ENCODE results near the gene ERBIN. TPM values are rescaled to one million over a fixed set of nuclear protein-coding genes. Genes with fewer than 3 reads are reported as not detected.

ERBIN gene
- total and polyA plus RNA-seq, 2 of the 4 experiments (the other 2 are of a cell fraction), result 25.8 to 70.1 TPM

- peak; percentile 9 for DNase-seq
These were observed 12.9 kb upstream of the ERBIN start for GRCh38 chr5:65913519-65913918.

More at GRCh38 chr5:65913519-65913918, 12.9 kb upstream of the ERBIN start:
- no peak overlapping the region for H2AFZ ChIP-seq (replicated peaks; ENCODE audit: low read length, poor library complexity)
- BruUV-seq (replicated peaks), result no TSS peak
- H2AK9ac ChIP-seq (replicated peaks; ENCODE audit: low read depth, low read length, poor library complexity), result no peak overlapping the region
- no peaks in the 10 kb centered on the region for H4K20me1 ChIP-seq (ENCODE audit: insufficient read depth, low read length)
- H3K79me1 ChIP-seq (ENCODE audit: low read depth in 1 of 2, low read length in 2 of 2), result no peaks in the 10 kb centered on the region
- no peak overlapping the region for H3K56ac ChIP-seq (ENCODE audit: extremely low read depth, insufficient read depth, low read length)
- no peak overlapping the region for H3K27ac ChIP-seq (ENCODE audit: insufficient read depth, low read length)
- H3K4me2 ChIP-seq (ENCODE audit: low read depth, low read length), result no peak overlapping the region
- H4K91ac ChIP-seq (ENCODE audit: insufficient read depth, low read depth, low read length), result no peak overlapping the region
- no CpG with 5 or more reads among the region's 3 CpGs for WGBS, 2 experiments (ENCODE audit: extremely low coverage in 2 of 2, insufficient read length in 1 of 2)
- H2BK15ac ChIP-seq (ENCODE audit: low read depth, low read length), result no peak overlapping the region
- no peak overlapping the region for H3K18ac ChIP-seq (ENCODE audit: low read depth, low read length)
- H2BK120ac ChIP-seq (ENCODE audit: low read depth, low read length), result no peak overlapping the region
- H3K9ac ChIP-seq (ENCODE audit: low read depth, low read length), result no peak overlapping the region
- ATAC-seq (ENCODE audit: low read depth), result peak; percentile 40
- no peak overlapping the region for H3K4ac ChIP-seq (ENCODE audit: low read depth, low read length)
- no peaks in the 10 kb centered on the region for H3K36me3 ChIP-seq (ENCODE audit: control insufficient read depth, insufficient read depth, low read length)
- H2BK5ac ChIP-seq (ENCODE audit: low read depth, low read length, poor library complexity, severe bottlenecking), result no peak overlapping the region
- no peak overlapping the region for H3K4me3 ChIP-seq (ENCODE audit: insufficient read depth, low read depth, low read length)
- H2AK5ac ChIP-seq (ENCODE audit: low read depth, low read length), result no peak overlapping the region
- no peak overlapping the region for H2BK20ac ChIP-seq (ENCODE audit: low read depth, low read length)
- no peaks in the 10 kb centered on the region for H3K9me3 ChIP-seq (ENCODE audit: control insufficient read depth, insufficient read depth, low read length)
- H3K23ac ChIP-seq (ENCODE audit: low read depth, low read length), result no peak overlapping the region
- intact Hi-C loops (cut with micrococcal nuclease), result no loop called here
- no peak overlapping the region for H4K5ac ChIP-seq (ENCODE audit: low read depth, low read length)
- no peak overlapping the region for H4K8ac ChIP-seq (ENCODE audit: low read depth in 2 of 2, low read length in 2 of 2)
- no peaks in the 10 kb centered on the region for H3K9me1 ChIP-seq (ENCODE audit: insufficient read depth, low read length)
- ChIA-PET POLR2A (ENCODE audit: unreplicated experiment) (no interaction called here), CTCF (no interaction called here)
- H3K14ac ChIP-seq (replicated peaks; ENCODE audit: low read depth, low read length), result no peak overlapping the region
- no peaks in the 10 kb centered on the region for H3K27me3 ChIP-seq (ENCODE audit: control insufficient read depth, insufficient read depth, low read length)
- dilution Hi-C loops (cut with HindIII; ENCODE audit: low sequenced_read_pairs, unreplicated experiment), result no loop called here
- in situ Hi-C loops (cut with MboI; ENCODE audit: low sequenced_read_pairs), result no loop called here
- H3K4me1 ChIP-seq (ENCODE audit: control insufficient read depth, insufficient read depth, low read length), result no peaks in the 10 kb centered on the region
- TF ChIP-seq CHD1 (IDR thresholded peaks at IDR 0.05; ENCODE audit: low read depth, low read length), result no peak
- TF ChIP-seq SMC3 (IDR thresholded peaks at IDR 0.05; ENCODE audit: low read depth, low read length), result no peak
- no peak for TF ChIP-seq POLR2A (IDR thresholded peaks at IDR 0.05; ENCODE audit: low read depth, low read length)
- TF ChIP-seq ELK1 (IDR thresholded peaks at IDR 0.05; ENCODE audit: borderline replicate concordance, low read depth, low read length), result no peak
- TF ChIP-seq USF2 (IDR thresholded peaks at IDR 0.05; ENCODE audit: low read depth, low read length), result no peak
